HG02885 (cell line): ENCODE results near the gene GRIFIN.

Experiments
- ATAC-seq: cut with Tn5 transposase; IDR thresholded peaks from one replicate; pipeline ENCODE4 v1.9.1; 2021; ENCODE audit warnings: mild to moderate bottlenecking; ENCODE audit not compliant: unreplicated experiment, poor library complexity

GRIFIN gene

DNA sequence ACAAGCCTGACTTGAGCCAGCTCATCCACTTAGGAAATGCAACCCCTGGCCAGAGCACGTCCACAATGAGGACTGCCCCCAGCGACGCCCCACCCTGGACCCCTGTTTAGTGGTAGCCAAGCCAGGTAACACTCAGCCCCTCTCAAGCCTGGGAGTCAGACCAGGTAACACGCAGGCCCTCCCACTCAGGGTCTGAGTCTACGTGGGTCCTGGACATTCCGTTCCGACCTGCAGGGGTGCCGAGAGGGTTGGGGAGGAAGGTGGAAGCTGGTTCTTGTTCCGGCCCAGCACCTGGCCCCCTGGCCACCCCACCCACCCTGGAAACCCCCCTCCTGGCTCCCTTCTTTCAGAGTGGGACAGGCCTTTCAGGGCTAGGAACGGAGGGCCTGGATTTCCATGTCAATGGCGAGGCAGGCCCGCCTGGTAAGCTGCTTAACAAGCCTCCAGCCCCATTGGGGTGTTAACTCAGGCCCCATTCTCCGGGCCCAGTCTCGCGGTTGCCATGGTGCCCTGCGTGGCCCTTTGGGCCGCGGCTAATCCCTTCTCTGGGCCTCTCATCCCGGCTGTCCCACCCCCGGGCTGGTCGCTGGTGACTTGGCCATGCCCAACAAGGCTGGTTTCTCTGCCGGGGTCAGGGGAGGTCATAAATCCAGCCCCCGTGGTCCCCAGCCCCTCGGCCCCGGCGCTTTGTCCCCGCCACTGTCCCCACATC, 23.7 kb upstream of the GRIFIN start:
- ATAC-seq = no peak

DNA sequence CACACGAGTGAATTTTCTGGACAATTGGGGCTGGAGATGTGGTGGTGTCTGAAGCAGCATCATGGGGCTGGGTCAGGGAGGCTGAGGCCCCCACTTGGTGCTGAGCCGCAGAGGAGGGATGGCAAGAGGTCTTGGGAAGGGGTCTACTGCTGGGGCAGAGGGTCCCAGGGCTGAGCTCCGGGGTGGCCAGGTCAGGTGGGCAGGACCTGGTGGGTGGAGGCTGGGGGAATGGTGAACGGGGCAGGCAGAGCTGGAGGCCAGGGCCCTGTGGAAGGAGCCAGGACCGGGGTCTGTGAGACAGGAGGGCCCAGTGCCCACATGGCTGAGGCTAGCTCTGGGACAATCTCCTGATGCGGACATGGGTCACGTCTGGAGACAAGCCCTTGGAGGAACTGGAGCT, 23.0 kb upstream of the GRIFIN start:
- ATAC-seq = no peak

DNA sequence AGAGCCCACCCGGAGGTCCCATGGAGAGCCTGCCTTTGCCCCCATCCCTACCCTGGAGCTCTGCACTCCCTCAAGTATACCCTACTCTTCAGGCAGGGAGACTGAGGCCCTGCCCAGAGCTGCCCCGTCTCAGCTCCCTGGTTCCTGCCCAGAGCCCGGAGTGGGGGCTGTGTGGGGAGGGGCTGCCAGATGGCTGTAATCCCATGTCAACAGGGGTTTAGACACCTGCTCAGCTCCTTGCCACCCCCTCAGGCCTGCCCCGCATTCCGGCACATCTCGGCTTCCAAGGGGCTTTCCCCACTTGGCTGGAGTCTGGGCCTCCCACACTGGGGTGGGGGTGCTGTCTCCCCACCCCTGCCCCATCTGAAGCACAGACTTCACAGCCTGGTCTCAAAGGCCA, 22.5 kb upstream of the GRIFIN start:
- ATAC-seq = no peak

DNA sequence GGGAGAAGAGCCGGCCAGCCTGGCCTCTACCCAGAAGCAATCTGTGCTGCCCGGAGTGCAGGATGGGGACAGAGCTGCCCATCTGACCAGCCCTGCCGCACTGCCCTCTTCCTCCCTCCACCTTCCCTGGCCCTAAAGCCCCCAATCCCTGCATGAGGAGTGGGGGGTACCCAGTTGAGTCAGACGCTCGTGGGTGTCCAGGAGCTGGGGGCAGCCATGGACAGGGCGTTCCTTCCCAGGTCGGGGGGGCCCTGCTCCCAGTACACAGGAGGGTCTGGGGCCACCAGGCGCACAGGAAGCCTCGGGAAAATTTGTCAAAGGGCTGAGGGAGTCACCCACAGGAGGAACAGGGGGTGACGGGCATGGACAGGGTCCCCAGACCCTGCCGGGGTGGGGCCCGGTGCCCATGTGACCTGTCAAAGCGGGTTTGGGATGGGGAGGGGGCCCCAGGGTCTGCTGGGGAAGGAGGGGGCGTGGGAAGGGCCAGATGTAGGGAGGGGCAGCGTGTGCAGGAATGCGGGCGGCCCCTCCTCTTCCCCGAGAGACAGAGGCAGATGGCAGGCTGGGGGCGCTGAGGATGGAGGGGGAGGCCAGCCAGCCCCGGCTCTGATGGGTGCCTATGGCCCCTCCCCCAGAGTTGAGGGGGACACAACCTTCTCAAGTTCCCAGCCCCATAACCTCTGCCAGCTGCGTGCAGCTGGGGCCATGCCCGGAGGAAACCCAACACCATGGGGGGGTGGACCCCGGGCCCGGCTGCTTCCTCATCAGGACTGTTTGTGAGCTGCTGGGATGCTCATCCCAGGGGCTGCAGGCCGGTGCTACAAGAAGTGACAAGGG, 21.5 kb upstream of the GRIFIN start:
- ATAC-seq = no peak

- ATAC-seq = no peak
Observed at GRCh38 chr7:2497065-2497464, 20.9 kb upstream of the GRIFIN start.

DNA sequence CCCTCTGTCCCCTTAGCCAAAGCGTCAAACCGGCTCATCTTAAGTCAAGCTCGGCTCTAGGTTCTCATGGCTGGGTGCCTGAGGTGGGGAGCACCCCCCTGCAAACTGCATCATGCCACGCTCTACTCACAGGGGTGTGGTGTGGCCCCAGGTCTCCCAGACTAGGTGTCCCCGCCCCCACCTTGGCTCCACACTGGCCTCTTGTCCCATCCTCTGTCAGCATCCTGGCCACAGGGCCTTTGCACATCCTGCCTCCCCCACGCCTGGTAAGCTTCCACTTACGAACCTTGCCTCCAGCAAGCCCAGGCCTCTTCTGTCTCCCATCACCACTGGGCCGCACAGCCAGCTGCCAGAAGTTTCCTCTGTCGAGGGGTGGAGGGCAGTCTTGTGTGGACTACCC, 20.2 kb upstream of the GRIFIN start:
- ATAC-seq = no peak

GRCh38 chr7:2495418-2496299, 19.5 kb upstream of the GRIFIN start:
- no peak for ATAC-seq

DNA sequence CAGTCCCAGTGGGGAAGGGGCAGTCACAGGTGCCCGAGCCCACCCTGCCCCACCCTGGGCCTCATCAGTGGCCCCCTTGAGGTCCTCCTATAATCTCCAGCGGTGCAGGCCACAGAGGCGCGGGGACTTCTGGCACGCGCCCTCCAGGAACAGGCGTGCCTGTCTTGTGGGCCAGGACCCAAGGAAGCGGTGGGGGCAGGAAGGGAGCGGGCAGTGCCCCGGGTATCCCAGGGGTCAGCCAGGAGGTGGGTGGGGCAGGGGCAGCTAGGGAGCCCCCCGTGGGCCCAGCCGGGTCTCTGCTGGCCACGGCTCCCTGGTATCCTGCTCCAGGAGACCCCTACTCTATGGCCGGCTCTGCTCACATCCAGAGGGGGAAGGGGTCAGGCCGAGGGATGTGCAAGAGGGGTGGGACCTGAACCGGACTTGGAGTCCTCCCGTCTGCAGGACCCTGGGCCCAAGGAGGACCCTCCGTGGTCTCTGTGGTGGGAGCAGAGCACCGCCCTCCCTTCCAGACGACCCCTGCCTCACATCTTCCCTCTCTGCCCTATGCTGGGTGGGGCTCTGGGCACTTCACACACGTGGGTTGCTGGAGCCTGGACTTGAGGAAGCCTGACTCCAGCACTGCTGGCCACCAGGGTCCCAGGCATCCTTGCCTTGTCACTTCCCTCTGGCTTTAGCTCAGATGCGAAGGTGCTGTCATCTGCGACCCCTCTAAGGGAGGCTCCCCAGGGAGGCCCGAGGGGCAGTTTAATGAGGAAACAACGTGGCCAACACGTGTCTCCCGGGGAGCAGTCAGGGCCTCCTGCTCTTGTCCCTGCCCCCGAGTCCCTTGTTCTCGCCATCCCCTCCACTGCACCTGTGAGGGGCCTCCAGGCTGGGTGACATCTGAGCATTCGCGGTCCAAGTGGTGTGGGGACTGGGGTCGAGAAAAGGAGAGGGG, 18.3 kb upstream of the GRIFIN start:
- ATAC-seq = no peak

GRCh38 chr7:2493205-2494164, 17.3 kb upstream of the GRIFIN start:
- no peak for ATAC-seq

GRCh38 chr7:2492038-2492437, 15.8 kb upstream of the GRIFIN start:
- no peak for ATAC-seq

DNA sequence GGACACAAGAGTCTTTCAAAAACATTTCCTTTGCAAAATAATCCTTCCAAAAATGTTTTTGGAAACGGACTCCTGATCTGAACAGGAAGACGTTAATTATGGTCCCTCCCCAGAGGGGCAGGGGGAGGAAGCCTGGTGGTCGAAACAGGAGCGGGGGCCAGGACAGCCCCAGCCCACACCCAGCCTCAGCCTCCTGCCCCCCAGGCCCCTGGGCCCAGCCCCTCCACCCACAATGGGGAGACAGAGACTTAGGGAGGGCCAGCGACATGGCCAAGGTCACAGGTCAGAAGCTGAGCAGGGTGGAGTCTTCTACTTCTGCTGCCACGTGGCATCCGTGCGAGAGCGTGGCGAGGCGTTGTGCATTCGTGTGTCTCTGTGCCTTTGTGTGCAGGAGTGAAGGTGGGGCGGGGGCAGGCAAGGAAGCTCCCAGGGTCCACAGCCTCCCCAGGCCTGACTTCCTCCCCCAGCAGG, 14.0 kb upstream of the GRIFIN start:
- ATAC-seq = no peak

DNA sequence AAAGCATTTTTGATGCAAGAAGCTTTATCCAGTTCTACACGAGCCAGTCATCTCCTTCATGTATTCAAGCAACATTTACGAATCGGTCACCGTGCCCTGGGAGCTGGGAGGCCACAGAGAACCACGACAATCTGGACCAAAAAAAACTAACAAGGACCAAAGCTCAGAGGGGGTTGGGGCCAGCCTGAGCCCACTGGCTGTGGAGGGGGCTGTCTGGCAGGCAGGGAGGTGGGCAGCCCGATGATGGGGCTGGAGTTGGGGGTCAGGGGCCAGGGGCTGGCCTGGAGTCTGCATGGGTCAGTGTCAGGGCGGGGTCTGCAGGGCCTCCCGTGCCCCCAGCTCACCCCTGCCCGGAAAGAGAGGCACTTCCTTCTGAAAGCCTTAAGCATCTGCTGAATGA, 12.5 kb upstream of the GRIFIN start:
- ATAC-seq = no peak

GRCh38 chr7:2488272-2488645, 12.1 kb upstream of the GRIFIN start:
- ATAC-seq = no peak

GRCh38 chr7:2487586-2488271, 11.5 kb upstream of the GRIFIN start:
- ATAC-seq = no peak

GRCh38 chr7:2484868-2485267, 8.7 kb upstream of the GRIFIN start:
- ATAC-seq = no peak

GRCh38 chr7:2483494-2483893, 7.3 kb upstream of the GRIFIN start:
- ATAC-seq = no peak

GRCh38 chr7:2482725-2483451, 6.7 kb upstream of the GRIFIN start:
- ATAC-seq = no peak
